Spleen (tissue), 7 donors: ENCODE measurements around the gene SCNN1G.

Source experiments
- POLR2A ChIP-seq, 3 donors: fragments of 450-650 bp; IDR thresholded peaks; one replicate each; pipeline ENCODE4 v1.5.1; 2017; ENCODE audit warnings: antibody characterized with exemption in 3 of 3, mild to moderate bottlenecking in 1 of 3
- TF ChIP-seq, protein P1 (sequence below), 11 experiments: fragments of 200-600 bp in 7 of 11; fragments of 450-650 bp in 4 of 11; sonication (generic) in 4 of 11; IDR thresholded peaks in 8 of 11; conservative IDR thresholded peaks in 3 of 11; 1 replicate in 7 of 11; 2 replicates in 4 of 11; pipeline versions ENCODE4 v1.4.0 to v1.8.0; 2016 to 2021; ENCODE audit warnings: antibody characterized with exemption in 11 of 11, inconsistent platforms in 4 of 11, mild to moderate bottlenecking in 1 of 11
- donor health status: DM: no; HTN: no; CAD: no; lungs with moderate emphysema.
- donor health status: DM: no; HTN: no; CAD: no.
- donor health status: DM: no; HTN: no; CAD: no.

DNA sequence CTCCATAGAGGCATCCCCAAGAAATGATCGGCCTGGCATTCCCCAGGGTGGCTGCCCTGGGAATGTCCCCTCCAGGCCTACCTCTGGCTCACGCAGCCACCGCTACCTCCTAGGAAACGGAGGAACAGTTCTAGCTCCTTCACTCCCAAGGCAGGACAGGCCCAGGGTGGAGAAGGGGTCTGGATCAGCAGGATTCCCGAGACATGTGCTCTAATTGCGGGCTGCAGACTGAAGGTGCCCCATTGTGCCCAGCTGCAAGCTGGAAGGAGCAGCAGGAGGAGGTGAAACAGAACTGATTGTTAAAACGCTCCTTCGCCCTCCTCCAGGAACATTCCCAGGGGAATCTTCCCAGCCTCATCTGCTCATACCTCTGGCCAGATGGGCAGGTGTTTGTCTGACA is 40.8 kb downstream of the SCNN1G start:
- TF ChIP-seq, protein P1, sequence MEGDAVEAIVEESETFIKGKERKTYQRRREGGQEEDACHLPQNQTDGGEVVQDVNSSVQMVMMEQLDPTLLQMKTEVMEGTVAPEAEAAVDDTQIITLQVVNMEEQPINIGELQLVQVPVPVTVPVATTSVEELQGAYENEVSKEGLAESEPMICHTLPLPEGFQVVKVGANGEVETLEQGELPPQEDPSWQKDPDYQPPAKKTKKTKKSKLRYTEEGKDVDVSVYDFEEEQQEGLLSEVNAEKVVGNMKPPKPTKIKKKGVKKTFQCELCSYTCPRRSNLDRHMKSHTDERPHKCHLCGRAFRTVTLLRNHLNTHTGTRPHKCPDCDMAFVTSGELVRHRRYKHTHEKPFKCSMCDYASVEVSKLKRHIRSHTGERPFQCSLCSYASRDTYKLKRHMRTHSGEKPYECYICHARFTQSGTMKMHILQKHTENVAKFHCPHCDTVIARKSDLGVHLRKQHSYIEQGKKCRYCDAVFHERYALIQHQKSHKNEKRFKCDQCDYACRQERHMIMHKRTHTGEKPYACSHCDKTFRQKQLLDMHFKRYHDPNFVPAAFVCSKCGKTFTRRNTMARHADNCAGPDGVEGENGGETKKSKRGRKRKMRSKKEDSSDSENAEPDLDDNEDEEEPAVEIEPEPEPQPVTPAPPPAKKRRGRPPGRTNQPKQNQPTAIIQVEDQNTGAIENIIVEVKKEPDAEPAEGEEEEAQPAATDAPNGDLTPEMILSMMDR (IDR thresholded peaks at IDR 0.05 in 8 of 11, conservative IDR thresholded peaks at IDR 0.05 in 3 of 11): no peak
- TF ChIP-seq POLR2A (IDR thresholded peaks at IDR 0.05): no peak
